Measurements from ENCODE around the gene ARSB. TPM values are rescaled to one million over a fixed set of nuclear protein-coding genes. Genes with fewer than 3 reads are reported as not detected.

ARSB gene
- total and polyA plus RNA-seq, 9 donors, result 3.1 to 10.6 (median 7.6) TPM

GRCh38 chr5:78782728-78783127, 202.4 kb downstream of the ARSB start:
- intact Hi-C loops (cut with DNase I), result no loop called here
- TF ChIP-seq POLR2A (IDR thresholded peaks at IDR 0.05) (no peak), EP300 (IDR thresholded peaks at IDR 0.05) (no peak), CTCF (IDR thresholded peaks at IDR 0.05) (no peak)
- WGBS, 3 donors, result 76 to 94% (median 89%) methylated on average over 1 of the region's 1 CpG

GRCh38 chr5:78781611-78782286, 203.4 kb downstream of the ARSB start:
- intact Hi-C loops (cut with DNase I), result no loop called here
- TF ChIP-seq CTCF (IDR thresholded peaks at IDR 0.05), result no peak
- H3K27me3 ChIP-seq, result no peaks in the 10 kb centered on the region
- no peaks in the 10 kb centered on the region for H3K9me3 ChIP-seq
- H3K36me3 ChIP-seq, result no peaks in the 10 kb centered on the region
- peaks cover 3% of the 10 kb centered on the region for H3K4me1 ChIP-seq (ENCODE audit: insufficient read depth)
- H3K4me3 ChIP-seq, result no peak overlapping the region
- WGBS, 3 donors, result 82 to 88% (median 88%) methylated on average over 7 of the region's 7 CpGs
- DNase-seq, result no peak
- H3K27ac ChIP-seq, result no peak overlapping the region

More at GRCh38 chr5:78782728-78783127, 202.4 kb downstream of the ARSB start:
- peaks cover 4% of the 10 kb centered on the region for H3K4me1 ChIP-seq (ENCODE audit: insufficient read depth)
- H3K4me3 ChIP-seq, result no peak overlapping the region
- no peaks in the 10 kb centered on the region for H3K27me3 ChIP-seq
- no peak for DNase-seq
- H3K36me3 ChIP-seq, result no peaks in the 10 kb centered on the region
- H3K9me3 ChIP-seq, result no peaks in the 10 kb centered on the region
- no peak overlapping the region for H3K27ac ChIP-seq

GRCh38 chr5:78779771-78780616, 205.1 kb downstream of the ARSB start:
- intact Hi-C loops (cut with DNase I), result no loop called here
- Histone ChIP-seq H3K4me3 (no peak overlapping the region), H3K4me1 (ENCODE audit: insufficient read depth) (peaks cover 3% of the 10 kb centered on the region), H3K27me3 (no peaks in the 10 kb centered on the region), H3K27ac (no peak overlapping the region), H3K9me3 (no peaks in the 10 kb centered on the region), H3K36me3 (no peaks in the 10 kb centered on the region)
- no peak for DNase-seq
- 68 to 85% (median 82%) methylated on average over 12 of the region's 12 CpGs for WGBS, 3 donors
- TF ChIP-seq CTCF (IDR thresholded peaks at IDR 0.05), result no peak
- no peak for TF ChIP-seq EP300 (IDR thresholded peaks at IDR 0.05)
- TF ChIP-seq POLR2A (IDR thresholded peaks at IDR 0.05), result no peak

GRCh38 chr5:78779262-78779661, 205.8 kb downstream of the ARSB start:
- no peak overlapping the region for H3K4me3 ChIP-seq

GRCh38 chr5:78778538-78778937, 206.6 kb downstream of the ARSB start:
- no peak for DNase-seq
- no peaks in the 10 kb centered on the region for H3K36me3 ChIP-seq
- no peaks in the 10 kb centered on the region for H3K9me3 ChIP-seq
- H3K4me1 ChIP-seq (ENCODE audit: insufficient read depth), result peaks cover 3% of the 10 kb centered on the region
- H3K27me3 ChIP-seq, result no peaks in the 10 kb centered on the region
- H3K4me3 ChIP-seq, result no peak overlapping the region
- no peak overlapping the region for H3K27ac ChIP-seq
- WGBS, 3 donors, result 89 to 90% (median 89%) methylated on average over 1 of the region's 1 CpG
- no peak for TF ChIP-seq CTCF (IDR thresholded peaks at IDR 0.05)
- TF ChIP-seq EP300 (IDR thresholded peaks at IDR 0.05), result no peak
- TF ChIP-seq POLR2A (IDR thresholded peaks at IDR 0.05), result no peak
- intact Hi-C loops (cut with DNase I), result no loop called here

More at GRCh38 chr5:78779262-78779661, 205.8 kb downstream of the ARSB start:
- Histone ChIP-seq H3K27ac (no peak overlapping the region), H3K27me3 (no peaks in the 10 kb centered on the region), H3K36me3 (no peaks in the 10 kb centered on the region), H3K9me3 (no peaks in the 10 kb centered on the region), H3K4me1 (ENCODE audit: insufficient read depth) (peaks cover 3% of the 10 kb centered on the region)
- TF ChIP-seq POLR2A (IDR thresholded peaks at IDR 0.05) (no peak), EP300 (IDR thresholded peaks at IDR 0.05) (no peak)
- intact Hi-C loops (cut with DNase I), result no loop called here
- 96 to 99% (median 98%) methylated on average over 4 of the region's 4 CpGs for WGBS, 3 donors
- DNase-seq, result no peak
